SU-DHL-6 (cell line): ENCODE data around the gene SPOCK1.

Experiments used
- H2AFZ ChIP-seq: fragments of 200-600 bp; sonication (generic); 2 replicates; pipeline ENCODE4 v1.6.1; 2014; ENCODE audit warnings: low read depth, mild to moderate bottlenecking, moderate library complexity, mixed read lengths, antibody characterized with exemption, low read length; ENCODE audit not compliant: severe bottlenecking
- H3F3A ChIP-seq: fragments of 200-600 bp; shearing (Covaris generic); 2 replicates; pipeline ENCODE4 v1.6.0; 2016; ENCODE audit warnings: antibody characterized with exemption, mild to moderate bottlenecking; ENCODE audit not compliant: insufficient read depth
- H3K27ac ChIP-seq: fragments of 200-600 bp; sonication (generic); 2 replicates; pipeline ENCODE4 v1.5.1; 2016; ENCODE audit warnings: low read depth, mild to moderate bottlenecking, low read length, moderate library complexity, mixed read lengths
- H3K27me3 ChIP-seq: fragments of 200-600 bp; sonication (generic), shearing (Covaris generic); 2 replicates; pipeline ENCODE4 v1.6.0; 2014; ENCODE audit warnings: mild to moderate bottlenecking, low read length
- H3K36me3 ChIP-seq: fragments of 200-600 bp; sonication (generic); 2 replicates; pipeline ENCODE4 v1.6.1; 2014; ENCODE audit warnings: mild to moderate bottlenecking, low read length, mixed read lengths
- H3K4me2 ChIP-seq: fragments of 300-600, 200-600 bp; shearing (Covaris generic), sonication (generic); 2 replicates; pipeline ENCODE4 v1.6.0; 2014; ENCODE audit warnings: low read length, low read depth, mild to moderate bottlenecking; ENCODE audit not compliant: poor library complexity, severe bottlenecking
- H3K4me3 ChIP-seq: fragments of 200-600 bp; sonication (generic); 2 replicates; pipeline ENCODE4 v1.5.1; 2014; ENCODE audit warnings: antibody characterized with exemption, low read length, mild to moderate bottlenecking, mixed read lengths; ENCODE audit not compliant: insufficient read depth, poor library complexity, severe bottlenecking
- H3K79me2 ChIP-seq: fragments of 200-600 bp; sonication (generic); 2 replicates; pipeline ENCODE4 v1.6.1; 2014; ENCODE audit warnings: mild to moderate bottlenecking, low read length, moderate library complexity; ENCODE audit not compliant: insufficient read depth
- H3K9ac ChIP-seq: fragments of 200-600 bp; sonication (generic); 2 replicates; pipeline ENCODE4 v1.7.0; 2014; ENCODE audit warnings: mild to moderate bottlenecking, low read length
- H3K9me2 ChIP-seq: fragments of 200-600 bp; sonication (generic); replicated peaks from 2 replicates; pipeline ENCODE4 v1.6.1; 2014; ENCODE audit warnings: low read length; ENCODE audit not compliant: insufficient read depth
- H3K9me3 ChIP-seq: fragments of 200-600 bp; sonication (generic); 2 replicates; pipeline ENCODE4 v1.6.1; 2014; ENCODE audit warnings: low read length, mixed read lengths; ENCODE audit not compliant: insufficient read depth
- H4K20me1 ChIP-seq: fragments of 200-600 bp; sonication (generic); 2 replicates; pipeline ENCODE4 v1.6.1; 2014; ENCODE audit warnings: low read depth, mild to moderate bottlenecking, antibody characterized with exemption, low read length, moderate library complexity, mixed read lengths
- CTCF ChIP-seq: fragments of 200-600 bp; sonication (generic); IDR thresholded peaks from one replicate; pipeline ENCODE4 v1.5.1; 2017; ENCODE audit warnings: antibody characterized with exemption, mild to moderate bottlenecking, low read length, moderate library complexity; ENCODE audit not compliant: insufficient read depth, poor library complexity, severe bottlenecking
- EZH2phosphoT487 ChIP-seq: fragments of 200-600 bp; sonication (generic), shearing (Covaris generic); conservative IDR thresholded peaks from 2 replicates; pipeline ENCODE4 v1.6.1; 2018; ENCODE audit warnings: mild to moderate bottlenecking, antibody characterized with exemption, low read length, moderate library complexity, mixed read lengths

Gene SPOCK1

DNA sequence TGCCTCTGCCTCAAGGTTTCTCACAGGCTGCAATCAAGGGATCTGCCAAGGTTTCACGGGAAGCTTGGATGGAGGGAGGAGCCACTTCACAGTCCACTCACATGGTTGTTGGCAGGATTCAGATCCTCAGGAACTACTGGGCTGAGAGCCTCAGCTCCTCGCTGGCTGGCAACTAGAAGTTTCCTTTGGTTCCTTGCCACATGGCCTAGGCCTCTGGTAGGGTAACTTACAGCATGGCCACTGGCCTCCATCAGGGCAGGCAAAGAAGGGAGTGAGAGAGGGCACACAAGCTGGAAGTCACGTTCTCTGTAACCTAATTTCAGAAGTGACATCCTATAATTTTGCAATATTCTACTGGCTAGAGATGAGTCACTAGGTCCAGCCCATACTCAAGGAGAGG, 32.2 kb downstream of the SPOCK1 start:
- H3K4me3 ChIP-seq: no peak overlapping the region
- no peaks in the 10 kb centered on the region for H3K36me3 ChIP-seq
- H3K4me2 ChIP-seq: no peak overlapping the region
- H3F3A ChIP-seq: no peaks in the 10 kb centered on the region
- H3K27ac ChIP-seq: no peak overlapping the region
- no peak for TF ChIP-seq EZH2phosphoT487
- no peak for TF ChIP-seq CTCF
- no peaks in the 10 kb centered on the region for H3K79me2 ChIP-seq
- no peaks in the 10 kb centered on the region for H3K9me2 ChIP-seq
- H2AFZ ChIP-seq: no peak overlapping the region
- H3K27me3 ChIP-seq: no peaks in the 10 kb centered on the region
- H3K9ac ChIP-seq: no peak overlapping the region
- H4K20me1 ChIP-seq: no peaks in the 10 kb centered on the region
- H3K9me3 ChIP-seq: no peaks in the 10 kb centered on the region

GRCh38 chr5:137465930-137466329, 33.2 kb downstream of the SPOCK1 start:
- no peaks in the 10 kb centered on the region for H3K27me3 ChIP-seq
- no peaks in the 10 kb centered on the region for H3K36me3 ChIP-seq
- H3K9me3 ChIP-seq: no peaks in the 10 kb centered on the region
- no peak overlapping the region for H3K27ac ChIP-seq
- TF ChIP-seq CTCF: no peak
- TF ChIP-seq EZH2phosphoT487: no peak
- H4K20me1 ChIP-seq: no peaks in the 10 kb centered on the region
- no peak overlapping the region for H3K9ac ChIP-seq
- no peaks in the 10 kb centered on the region for H3K9me2 ChIP-seq
- no peaks in the 10 kb centered on the region for H3K79me2 ChIP-seq
- H3K4me2 ChIP-seq: no peak overlapping the region
- no peaks in the 10 kb centered on the region for H3F3A ChIP-seq
- no peak overlapping the region for H2AFZ ChIP-seq
- no peak overlapping the region for H3K4me3 ChIP-seq

DNA sequence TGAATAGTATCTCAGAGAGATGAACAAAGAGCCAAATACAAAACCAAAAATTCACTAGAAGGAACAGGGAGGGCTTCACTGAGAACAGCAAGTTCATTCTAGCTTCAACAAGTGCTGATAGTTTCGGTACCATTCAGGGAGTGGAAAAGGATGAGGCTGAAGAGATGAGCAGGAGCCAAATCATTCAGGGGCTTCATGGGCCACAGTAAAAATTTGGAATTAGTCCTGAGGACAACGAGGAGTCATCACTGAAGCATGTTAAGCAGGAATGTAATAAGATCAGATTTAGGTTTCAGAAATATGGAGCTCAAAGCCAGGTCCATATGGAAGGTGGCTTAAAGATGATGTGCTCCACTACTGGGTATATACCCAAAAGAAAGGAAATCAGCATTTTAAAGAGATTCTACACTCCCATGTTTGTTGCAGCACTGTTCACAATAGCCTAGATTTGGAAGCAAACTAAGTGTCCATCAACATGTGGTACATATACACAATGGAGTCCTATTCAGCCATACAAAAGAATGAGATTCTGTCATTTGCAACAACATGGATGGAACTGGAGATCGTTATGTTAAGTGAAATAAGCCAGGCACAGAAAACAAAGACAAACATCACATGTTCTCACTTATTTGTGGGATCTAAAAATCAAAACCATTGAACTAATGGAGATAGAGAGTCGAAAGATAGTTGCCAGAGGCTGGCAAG, 36.2 kb downstream of the SPOCK1 start:
- H3F3A ChIP-seq: no peaks in the 10 kb centered on the region
- no peaks in the 10 kb centered on the region for H3K36me3 ChIP-seq
- H3K79me2 ChIP-seq: no peaks in the 10 kb centered on the region
- no peaks in the 10 kb centered on the region for H3K9me2 ChIP-seq
- no peaks in the 10 kb centered on the region for H3K9me3 ChIP-seq
- no peak overlapping the region for H2AFZ ChIP-seq
- no peaks in the 10 kb centered on the region for H3K27me3 ChIP-seq
- H3K27ac ChIP-seq: no peak overlapping the region
- no peaks in the 10 kb centered on the region for H4K20me1 ChIP-seq
- no peak overlapping the region for H3K4me2 ChIP-seq
- H3K9ac ChIP-seq: no peak overlapping the region
- no peak for TF ChIP-seq EZH2phosphoT487
- TF ChIP-seq CTCF: no peak
- H3K4me3 ChIP-seq: no peak overlapping the region

- Histone ChIP-seq H3K4me2 (no peak overlapping the region), H3K36me3 (no peaks in the 10 kb centered on the region), H3F3A (no peaks in the 10 kb centered on the region), H3K27me3 (no peaks in the 10 kb centered on the region), H3K9me3 (no peaks in the 10 kb centered on the region), H3K4me3 (no peak overlapping the region), H3K79me2 (no peaks in the 10 kb centered on the region), H3K9me2 (no peaks in the 10 kb centered on the region), H4K20me1 (no peaks in the 10 kb centered on the region), H3K27ac (no peak overlapping the region), H3K9ac (no peak overlapping the region), H2AFZ (no peak overlapping the region)
- TF ChIP-seq EZH2phosphoT487 (no peak), CTCF (no peak)
Measured at GRCh38 chr5:137462265-137462590, 36.9 kb downstream of the SPOCK1 start.
